Measurements from ENCODE around the gene MCF2L. TPM values are rescaled to one million over a fixed set of nuclear protein-coding genes. Genes with fewer than 3 reads are reported as not detected.

Gene MCF2L
- total RNA-seq, 1 experiment from 2014 or later = 8.9 TPM

DNA sequence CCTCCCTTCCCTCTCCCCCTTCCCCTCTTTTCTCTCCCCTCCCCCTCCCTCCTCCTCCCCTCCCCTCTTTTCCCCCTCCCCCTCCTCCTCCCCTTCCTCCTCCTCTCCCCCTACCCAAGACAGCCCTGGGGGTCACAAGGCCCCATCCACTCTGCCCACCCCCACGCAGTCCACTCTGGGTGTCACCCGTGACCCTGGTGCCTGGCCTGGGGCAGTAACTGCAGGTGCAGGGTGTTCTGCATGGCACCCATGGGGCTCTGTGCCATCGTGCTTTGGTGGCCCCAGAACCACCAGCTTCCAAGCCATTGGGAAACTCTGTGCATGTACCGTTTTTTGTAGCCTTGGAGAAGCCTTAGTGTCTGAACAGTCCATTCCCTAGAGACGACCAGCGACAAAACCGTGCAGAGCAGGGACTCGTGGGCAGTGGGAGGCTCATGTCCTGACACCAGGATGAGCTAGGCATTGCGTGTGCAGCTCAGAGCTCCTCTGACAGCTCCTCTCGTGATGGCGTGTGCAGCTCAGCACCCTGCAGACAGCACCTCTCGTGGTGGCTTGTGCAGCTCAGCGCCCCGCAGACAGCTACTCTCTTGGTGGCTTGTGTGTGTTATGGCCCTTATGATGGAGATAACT lies 92.9 kb downstream of the MCF2L start:
- in situ Hi-C loops (cut with HindIII; ENCODE audit: low pct_unique_long_range_greater_than_20kb, low sequenced_read_pairs) = no loop called here
- DNase-seq (ENCODE audit: low read depth, low spot score) = no peak

DNA sequence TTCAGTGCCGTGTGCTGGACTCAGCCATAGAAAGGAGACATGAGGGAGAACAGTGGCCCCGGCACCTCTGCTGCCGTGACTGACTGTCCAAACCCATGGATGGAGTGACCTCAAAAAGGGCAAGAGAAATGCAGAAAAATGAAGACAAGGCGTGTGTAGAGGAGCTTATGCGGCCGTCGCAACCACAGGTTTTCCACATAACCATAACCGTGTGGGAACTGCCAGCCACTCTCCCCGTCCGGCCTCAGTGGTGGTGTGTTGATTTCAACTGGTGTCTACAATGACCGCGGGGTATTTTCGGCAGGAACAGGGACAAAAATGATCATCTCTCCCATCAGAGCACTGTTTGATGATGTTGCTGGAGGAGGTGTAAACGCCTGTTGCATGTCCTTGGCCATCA lies 93.7 kb downstream of the MCF2L start:
- in situ Hi-C loops (cut with HindIII; ENCODE audit: low pct_unique_long_range_greater_than_20kb, low sequenced_read_pairs) = no loop called here
- no peak for DNase-seq (ENCODE audit: low read depth, low spot score)

GRCh38 chr13:113063091-113063491 lies 94.1 kb downstream of the MCF2L start:
- no peak for DNase-seq (ENCODE audit: low read depth, low spot score)
- in situ Hi-C loops (cut with HindIII; ENCODE audit: low pct_unique_long_range_greater_than_20kb, low sequenced_read_pairs) = no loop called here

DNA sequence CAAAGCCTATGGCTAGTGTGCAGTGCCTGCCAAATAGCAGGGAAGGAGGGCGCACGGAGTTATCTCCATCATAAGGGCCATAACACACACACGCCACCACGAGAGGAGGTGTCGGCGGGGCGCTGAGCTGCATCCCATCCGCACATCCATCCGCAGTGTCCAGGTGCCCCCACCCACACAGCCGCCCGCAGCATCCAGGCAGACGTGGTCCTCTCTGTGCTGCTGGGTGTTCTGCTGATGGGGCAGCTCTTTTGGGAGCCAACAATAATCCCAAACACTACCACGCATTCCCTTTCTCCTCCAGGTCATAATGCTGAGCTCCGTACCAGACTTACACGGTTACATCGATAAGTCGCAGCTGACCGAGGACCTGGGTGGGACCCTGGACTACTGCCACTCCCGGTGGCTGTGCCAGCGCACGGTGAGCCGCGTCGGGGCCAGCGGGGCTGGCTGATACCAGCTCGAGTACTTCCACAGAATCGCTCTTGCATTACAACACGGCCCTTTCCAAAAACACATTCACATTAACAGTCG lies 95.1 kb downstream of the MCF2L start:
- in situ Hi-C loops (cut with HindIII; ENCODE audit: low pct_unique_long_range_greater_than_20kb, low sequenced_read_pairs) = no loop called here
- DNase-seq (ENCODE audit: low read depth, low spot score) = no peak

- in situ Hi-C loops (cut with HindIII; ENCODE audit: low pct_unique_long_range_greater_than_20kb, low sequenced_read_pairs) = no loop called here
- no peak for DNase-seq (ENCODE audit: low read depth, low spot score)
Measured at GRCh38 chr13:113064534-113065405, 95.8 kb downstream of the MCF2L start.

- in situ Hi-C loops (cut with HindIII; ENCODE audit: low pct_unique_long_range_greater_than_20kb, low sequenced_read_pairs) = no loop called here
- DNase-seq (ENCODE audit: low read depth, low spot score) = no peak
Measured at GRCh38 chr13:113065406-113066141, 96.6 kb downstream of the MCF2L start.

DNA sequence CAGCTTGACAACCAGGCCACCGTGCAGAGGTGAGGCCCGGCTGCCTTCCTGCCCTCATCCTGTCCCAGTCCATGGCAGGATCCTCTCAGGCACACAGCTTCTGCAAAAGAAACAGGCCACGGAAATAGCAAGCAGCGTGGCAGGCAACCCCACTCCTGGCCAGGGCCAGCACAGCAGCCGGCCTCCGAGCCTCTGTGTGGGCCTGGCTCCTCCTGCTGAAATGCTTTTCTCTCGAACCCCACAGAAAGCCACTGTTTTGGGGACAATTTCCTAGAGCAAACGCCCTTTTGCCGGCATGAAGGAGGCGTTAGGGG lies 97.1 kb downstream of the MCF2L start:
- DNase-seq (ENCODE audit: low read depth, low spot score) = no peak
- in situ Hi-C loops (cut with HindIII; ENCODE audit: low pct_unique_long_range_greater_than_20kb, low sequenced_read_pairs) = no loop called here

- in situ Hi-C loops (cut with HindIII; ENCODE audit: low pct_unique_long_range_greater_than_20kb, low sequenced_read_pairs) = no loop called here
- DNase-seq (ENCODE audit: low read depth, low spot score) = no peak
Measured at GRCh38 chr13:113066746-113067145, 97.7 kb downstream of the MCF2L start.

GRCh38 chr13:113069861-113070805 lies 101.1 kb downstream of the MCF2L start:
- in situ Hi-C loops (cut with HindIII; ENCODE audit: low pct_unique_long_range_greater_than_20kb, low sequenced_read_pairs) = no loop called here

DNA sequence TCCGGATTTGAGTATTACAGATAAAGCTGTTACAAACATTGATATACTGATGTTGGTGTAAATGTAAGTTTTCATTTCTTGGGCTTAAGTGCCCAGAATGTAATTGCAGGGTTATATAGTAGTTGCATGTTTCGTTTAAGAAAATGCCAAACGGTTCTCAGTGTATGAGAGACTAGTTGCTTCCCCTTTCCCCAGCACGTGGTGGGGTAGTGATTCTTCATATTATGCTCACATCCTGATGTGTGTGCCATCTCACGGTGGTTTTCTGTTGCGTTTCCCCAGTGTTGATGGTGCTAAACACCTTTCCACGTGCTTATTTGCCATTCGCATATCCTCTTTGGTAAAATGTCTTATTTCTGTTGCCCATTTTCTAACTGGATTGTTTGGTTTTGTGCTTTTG lies 101.8 kb downstream of the MCF2L start:
- no peak for DNase-seq (ENCODE audit: low read depth, low spot score)
- in situ Hi-C loops (cut with HindIII; ENCODE audit: low pct_unique_long_range_greater_than_20kb, low sequenced_read_pairs) = no loop called here

More at GRCh38 chr13:113069861-113070805, 101.1 kb downstream of the MCF2L start:
- no peak for DNase-seq (ENCODE audit: low read depth, low spot score)

GRCh38 chr13:113072376-113072775 lies 103.4 kb downstream of the MCF2L start:
- DNase-seq (ENCODE audit: low read depth, low spot score) = no peak
- in situ Hi-C loops (cut with HindIII; ENCODE audit: low pct_unique_long_range_greater_than_20kb, low sequenced_read_pairs) = no loop called here

DNA sequence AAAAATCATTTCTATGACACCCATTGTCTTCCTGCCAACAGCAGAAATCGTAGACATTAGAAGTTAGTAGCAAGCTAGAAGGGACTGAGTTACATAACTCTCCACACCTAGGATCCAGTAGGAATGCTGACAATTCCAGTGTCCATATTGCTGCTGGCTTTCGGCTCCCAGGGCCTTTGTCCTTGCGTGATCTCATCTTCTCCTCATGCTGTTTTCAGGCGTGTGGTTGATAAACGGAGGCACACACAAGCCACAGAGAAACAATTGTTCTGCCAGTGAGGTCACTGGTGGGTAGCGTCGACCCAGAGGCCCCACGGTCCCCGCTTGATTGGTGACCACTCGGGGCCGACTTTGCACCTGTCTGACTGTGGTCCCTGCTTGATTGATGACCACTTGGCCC lies 104.9 kb downstream of the MCF2L start:
- in situ Hi-C loops (cut with HindIII; ENCODE audit: low pct_unique_long_range_greater_than_20kb, low sequenced_read_pairs) = no loop called here
- DNase-seq (ENCODE audit: low read depth, low spot score) = no peak

- in situ Hi-C loops (cut with HindIII; ENCODE audit: low pct_unique_long_range_greater_than_20kb, low sequenced_read_pairs) = no loop called here
- DNase-seq (ENCODE audit: low read depth, low spot score) = no peak
Measured at GRCh38 chr13:113074401-113074800, 105.4 kb downstream of the MCF2L start.

- no peak for DNase-seq (ENCODE audit: low read depth, low spot score)
- in situ Hi-C loops (cut with HindIII; ENCODE audit: low pct_unique_long_range_greater_than_20kb, low sequenced_read_pairs) = no loop called here
Measured at GRCh38 chr13:113074876-113075275, 105.9 kb downstream of the MCF2L start.

DNA sequence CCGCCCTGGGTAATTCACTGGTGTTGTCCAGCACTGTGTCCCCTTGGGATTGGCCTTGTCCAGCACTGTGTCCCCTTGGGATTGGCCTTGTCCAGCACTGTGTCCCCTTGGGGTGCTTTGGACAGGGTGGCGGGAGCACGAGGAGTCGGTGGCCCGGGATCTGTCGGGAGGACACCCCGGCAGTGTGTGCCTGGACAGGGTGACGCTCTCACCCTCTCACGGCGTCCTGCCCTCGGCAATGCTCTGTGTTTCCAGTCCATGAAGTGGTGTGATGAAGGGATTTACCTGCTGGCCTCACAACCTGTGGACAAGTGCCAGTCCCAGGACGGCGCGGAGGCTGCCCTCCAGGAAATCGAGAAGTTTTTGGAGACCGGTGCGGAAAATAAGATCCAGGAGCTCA lies 106.7 kb downstream of the MCF2L start:
- in situ Hi-C loops (cut with HindIII; ENCODE audit: low pct_unique_long_range_greater_than_20kb, low sequenced_read_pairs) = no loop called here
- DNase-seq (ENCODE audit: low read depth, low spot score) = no peak

- in situ Hi-C loops (cut with HindIII; ENCODE audit: low pct_unique_long_range_greater_than_20kb, low sequenced_read_pairs) = no loop called here
- no peak for DNase-seq (ENCODE audit: low read depth, low spot score)
Measured at GRCh38 chr13:113076681-113077401, 107.8 kb downstream of the MCF2L start.

GRCh38 chr13:113077566-113077952 lies 108.5 kb downstream of the MCF2L start:
- in situ Hi-C loops (cut with HindIII; ENCODE audit: low pct_unique_long_range_greater_than_20kb, low sequenced_read_pairs) = no loop called here
- DNase-seq (ENCODE audit: low read depth, low spot score) = no peak

All from SK-MEL-5 (cell line).